Mammary epithelial cell (primary cell): ENCODE data around the gene TMEM89.

ENCODE experiments used
- EZH2 ChIP-seq: IDR thresholded peaks from 2 replicates; pipeline ENCODE4 v1.6.1; 2012; ENCODE audit warnings: low read length, inconsistent platforms, borderline replicate concordance
- TF ChIP-seq, protein P1 (sequence below), 2 donors: IDR thresholded peaks in 1 of 2; conservative IDR thresholded peaks in 1 of 2; 2 replicates each; pipeline ENCODE4 v1.5.1; 2011 to 2012; ENCODE audit warnings: inconsistent platforms in 2 of 2, low read length in 2 of 2, mild to moderate bottlenecking in 2 of 2, control low read depth in 1 of 2, low read depth in 1 of 2; ENCODE audit not compliant: insufficient read depth in 1 of 2; ENCODE audit errors: extremely low read depth in 1 of 2

DNA sequence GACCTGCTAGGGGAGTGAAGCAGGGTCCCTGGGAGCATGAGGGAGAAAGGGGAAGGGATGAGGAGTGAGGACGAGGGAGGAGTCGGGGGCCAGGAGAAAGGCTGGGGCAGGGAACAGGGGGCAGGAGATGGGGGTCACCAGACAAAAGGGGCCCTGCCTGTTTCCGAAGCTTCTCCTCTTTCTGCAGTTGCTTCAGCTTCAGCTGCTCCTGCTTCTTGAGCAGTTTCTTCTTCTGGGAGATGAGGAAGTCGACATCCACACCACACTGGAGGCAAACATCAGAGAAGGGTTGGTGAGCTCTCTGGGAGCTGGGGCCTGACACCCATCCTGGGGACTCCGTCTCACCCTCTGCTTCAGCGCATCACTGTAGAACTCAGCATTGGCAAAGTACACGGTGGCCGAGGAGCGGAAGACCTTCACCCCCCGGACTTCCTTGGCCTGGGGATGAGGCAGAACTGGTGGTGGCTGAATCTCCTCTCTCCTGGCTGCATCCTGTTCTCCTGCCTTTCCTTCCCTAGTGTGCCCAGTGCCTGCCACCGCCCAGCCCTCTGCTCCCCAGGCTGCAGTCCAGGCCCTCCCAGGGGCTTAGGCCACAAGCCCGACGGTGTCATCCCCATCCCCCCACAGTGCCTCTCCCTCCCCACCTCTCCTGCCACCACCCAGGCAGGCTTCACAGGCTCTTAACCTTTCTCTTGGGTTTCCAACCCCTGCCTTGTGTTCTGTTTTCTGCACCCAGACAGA lies 6.9 kb upstream of the TMEM89 start:
- TF ChIP-seq, protein P1, sequence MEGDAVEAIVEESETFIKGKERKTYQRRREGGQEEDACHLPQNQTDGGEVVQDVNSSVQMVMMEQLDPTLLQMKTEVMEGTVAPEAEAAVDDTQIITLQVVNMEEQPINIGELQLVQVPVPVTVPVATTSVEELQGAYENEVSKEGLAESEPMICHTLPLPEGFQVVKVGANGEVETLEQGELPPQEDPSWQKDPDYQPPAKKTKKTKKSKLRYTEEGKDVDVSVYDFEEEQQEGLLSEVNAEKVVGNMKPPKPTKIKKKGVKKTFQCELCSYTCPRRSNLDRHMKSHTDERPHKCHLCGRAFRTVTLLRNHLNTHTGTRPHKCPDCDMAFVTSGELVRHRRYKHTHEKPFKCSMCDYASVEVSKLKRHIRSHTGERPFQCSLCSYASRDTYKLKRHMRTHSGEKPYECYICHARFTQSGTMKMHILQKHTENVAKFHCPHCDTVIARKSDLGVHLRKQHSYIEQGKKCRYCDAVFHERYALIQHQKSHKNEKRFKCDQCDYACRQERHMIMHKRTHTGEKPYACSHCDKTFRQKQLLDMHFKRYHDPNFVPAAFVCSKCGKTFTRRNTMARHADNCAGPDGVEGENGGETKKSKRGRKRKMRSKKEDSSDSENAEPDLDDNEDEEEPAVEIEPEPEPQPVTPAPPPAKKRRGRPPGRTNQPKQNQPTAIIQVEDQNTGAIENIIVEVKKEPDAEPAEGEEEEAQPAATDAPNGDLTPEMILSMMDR (conservative IDR thresholded peaks at IDR 0.05 in 1 of 2, IDR thresholded peaks at IDR 0.05 in 1 of 2; ENCODE audit: extremely low read depth in 1 of 2, insufficient read depth in 1 of 2, low read depth in 1 of 2, low read length in 2 of 2) = no peak
- TF ChIP-seq EZH2 = no peak
